ENCODE measurements around the gene MTHFR.

The MTHFR gene

GRCh38 chr1:11752359-11753088, 53.2 kb downstream of the MTHFR start:
- no peak for DNase-seq

DNA sequence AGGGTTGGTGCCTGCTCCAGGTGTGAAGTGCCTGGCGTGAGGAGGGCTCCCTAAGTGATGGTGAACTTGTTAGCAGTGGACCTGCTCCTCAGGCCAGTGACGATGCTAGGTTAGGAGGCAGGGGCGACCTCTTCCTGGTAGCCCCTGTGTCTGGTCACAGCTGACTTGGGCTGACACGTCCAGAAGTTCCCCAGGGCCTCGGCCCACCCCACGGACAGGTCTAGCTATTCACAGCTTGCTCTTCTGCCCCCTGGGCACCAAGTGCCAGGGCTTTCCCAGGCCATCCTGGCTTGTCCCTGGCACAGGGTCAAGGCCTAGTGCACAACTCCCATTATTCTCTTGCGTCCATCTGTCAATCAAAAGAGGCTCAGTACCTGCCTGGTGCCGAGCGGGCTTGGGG, 54.7 kb downstream of the MTHFR start:
- no peak for DNase-seq

DNA sequence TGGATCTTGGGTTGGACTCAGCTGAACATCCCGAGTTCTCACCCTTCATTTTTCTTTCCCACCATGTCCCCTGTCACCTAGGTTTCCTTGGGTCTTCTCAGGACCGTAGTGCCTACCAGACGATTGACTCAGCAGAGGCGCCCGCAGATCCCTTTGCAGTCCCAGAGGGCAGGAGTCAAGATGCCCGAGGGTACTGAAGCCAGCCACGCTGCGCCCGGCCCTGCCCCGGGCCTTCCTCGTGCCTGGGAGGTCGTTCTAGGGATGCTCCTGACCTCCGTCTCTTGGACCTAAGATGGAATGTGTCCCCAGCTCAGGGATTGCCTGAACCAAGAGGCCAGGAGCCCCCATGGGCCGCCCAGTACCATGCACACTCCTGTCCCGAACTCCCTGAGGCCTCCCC, 55.8 kb downstream of the MTHFR start:
- DNase-seq, result no peak

- DNase-seq, result peak; percentile 67
These were observed 56.5 kb downstream of the MTHFR start for GRCh38 chr1:11749203-11749689.

- no peak for DNase-seq
These were observed 57.2 kb downstream of the MTHFR start for GRCh38 chr1:11748294-11749202.

- no peak for DNase-seq
These were observed 58.8 kb downstream of the MTHFR start for GRCh38 chr1:11746795-11747487.

- no peak for DNase-seq
These were observed 59.7 kb downstream of the MTHFR start for GRCh38 chr1:11746092-11746491.

DNA sequence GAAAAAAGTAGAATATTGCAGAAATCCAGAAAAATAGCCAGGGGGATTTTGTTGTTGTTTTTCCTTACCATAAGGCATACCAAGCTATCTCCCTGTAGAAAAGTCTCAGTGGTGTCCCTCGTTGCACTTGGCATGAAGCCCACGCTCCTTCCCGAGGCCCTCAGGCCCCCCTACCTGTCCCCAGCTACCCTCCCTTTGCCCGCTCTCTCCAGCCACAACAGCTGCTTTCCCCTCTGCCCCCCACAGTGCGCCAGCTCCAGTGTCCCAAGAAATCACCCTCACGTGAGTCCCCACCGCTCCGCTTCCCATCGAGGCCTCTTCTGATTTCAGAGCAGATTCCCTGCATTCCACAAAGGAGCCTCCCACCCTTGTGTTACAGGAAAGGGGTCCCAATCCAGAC, 61.5 kb downstream of the MTHFR start:
- no peak for DNase-seq

GRCh38 chr1:11741919-11742558, 63.7 kb downstream of the MTHFR start:
- DNase-seq, result no peak

GRCh38 chr1:11741482-11741881, 64.3 kb downstream of the MTHFR start:
- no peak for DNase-seq

- DNase-seq, result peak; percentile 38
These were observed 65.2 kb downstream of the MTHFR start for GRCh38 chr1:11740258-11741192.

GRCh38 chr1:11738783-11739182, 67.0 kb downstream of the MTHFR start:
- no peak for DNase-seq

- DNase-seq, result no peak
These were observed 67.7 kb downstream of the MTHFR start for GRCh38 chr1:11738096-11738495.

GRCh38 chr1:11736746-11737639, 68.8 kb downstream of the MTHFR start:
- peak; percentile 58 for DNase-seq

DNA sequence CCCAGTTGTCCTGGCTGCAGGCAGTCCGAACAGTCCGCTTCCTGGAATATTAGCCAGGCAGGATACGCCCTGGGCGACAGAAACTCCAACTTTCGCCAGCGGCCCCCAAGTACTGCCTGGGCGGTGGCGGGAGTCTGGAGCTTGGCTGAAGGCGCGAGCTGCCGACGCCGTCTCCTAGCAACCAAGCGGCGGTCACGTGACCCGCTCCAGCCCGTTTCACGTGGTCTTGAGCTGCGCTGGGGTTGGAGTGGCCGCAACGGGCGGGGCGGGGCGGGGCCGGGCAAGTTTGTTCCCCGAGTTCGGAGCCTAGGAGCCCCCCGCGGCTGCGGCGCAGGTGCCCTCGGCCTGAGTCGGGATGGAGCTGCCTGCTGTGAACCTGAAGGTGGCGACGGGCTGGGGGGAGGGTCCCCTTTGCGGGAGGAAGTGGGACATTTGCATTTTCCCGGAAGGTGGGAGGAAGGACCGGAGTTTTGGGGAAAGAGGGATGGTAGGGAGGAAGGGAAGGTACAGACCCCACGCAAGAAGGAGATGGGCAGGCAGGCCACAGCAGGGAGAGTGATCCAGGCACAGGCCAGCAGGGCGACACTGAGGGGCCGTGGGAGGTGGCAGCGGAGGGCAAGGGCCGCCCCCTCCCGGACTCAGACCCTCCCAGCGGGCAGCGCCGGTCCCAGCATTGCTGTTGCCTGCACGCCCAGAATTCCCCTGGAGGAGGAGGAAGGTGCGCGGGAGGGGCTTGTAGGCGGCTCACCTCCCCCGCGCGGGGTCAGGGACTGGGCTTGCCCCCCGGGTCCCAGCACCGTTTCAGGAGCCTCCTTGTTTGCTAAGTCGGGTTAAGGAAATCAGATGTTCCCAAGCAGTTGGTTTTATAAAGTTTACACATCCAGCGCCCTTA, 69.7 kb downstream of the MTHFR start, which contains the start of gene AGTRAP:
AGTRAP (plus strand) TSS at position 283 of the 892 bp plus-strand sequence; CDS start at position 356, 73 bp downstream.
- peak; percentile 95 for DNase-seq

All from stimulated activated CD4-positive, alpha-beta T cell treated with anti-CD3 and anti-CD28 coated beads, Interleukin-15, amount 100 ng/mL, for 24 hours (primary cell).